Liver (tissue), 3 donors: Measurements from ENCODE around the gene MPZL2.

Source experiments
- GABPA ChIP-seq, 2 donors: IDR thresholded peaks in 1 of 2; conservative IDR thresholded peaks in 1 of 2; 2 replicates each; pipeline ENCODE4 v1.6.1; 2016; ENCODE audit warnings: antibody characterized with exemption in 2 of 2, mild to moderate bottlenecking in 1 of 2, moderate library complexity in 1 of 2
- HNF4A ChIP-seq, 2 donors: conservative IDR thresholded peaks; 2 replicates each; pipeline ENCODE4 v1.6.1; 2016; ENCODE audit warnings: antibody characterized with exemption in 2 of 2, mild to moderate bottlenecking in 2 of 2
- NR2F2 ChIP-seq: IDR thresholded peaks from 2 replicates; pipeline ENCODE4 v1.6.1; 2016; ENCODE audit warnings: antibody characterized with exemption
- RAD21 ChIP-seq, 2 donors: IDR thresholded peaks; 2 replicates each; pipeline ENCODE4 v1.6.1; 2016; ENCODE audit warnings: antibody characterized with exemption in 2 of 2, mild to moderate bottlenecking in 2 of 2
- SP1 ChIP-seq: IDR thresholded peaks from 2 replicates; pipeline ENCODE4 v1.6.1; 2018; ENCODE audit warnings: antibody characterized with exemption, mild to moderate bottlenecking
- TAF1 ChIP-seq: conservative IDR thresholded peaks from 2 replicates; pipeline ENCODE4 v1.6.1; 2016; ENCODE audit warnings: antibody characterized with exemption, mild to moderate bottlenecking
- YY1 ChIP-seq: IDR thresholded peaks from 2 replicates; pipeline ENCODE4 v1.6.1; 2016; ENCODE audit warnings: antibody characterized with exemption, mild to moderate bottlenecking
- TF ChIP-seq, protein P1 (sequence below): fragments of 150-350 bp; IDR thresholded peaks from 2 replicates; pipeline ENCODE4 v1.5.1; 2017; ENCODE audit warnings: improper control_type of control experiment, low read depth, low read length; ENCODE audit not compliant: missing input control
- TF ChIP-seq, protein P2 (sequence below): IDR thresholded peaks from 2 replicates; pipeline ENCODE4 v1.6.1; 2016; ENCODE audit warnings: antibody characterized with exemption, mild to moderate bottlenecking
- TF ChIP-seq, protein P3 (sequence below): IDR thresholded peaks from 2 replicates; pipeline ENCODE4 v1.6.1; 2016; ENCODE audit warnings: antibody characterized with exemption
- TF ChIP-seq, protein P4 (sequence below): IDR thresholded peaks from 2 replicates; pipeline ENCODE4 v1.6.1; 2016; ENCODE audit warnings: antibody characterized with exemption
- TF ChIP-seq, protein P5 (sequence below): IDR thresholded peaks from 2 replicates; pipeline ENCODE4 v1.6.1; 2016; ENCODE audit warnings: antibody characterized with exemption
- donor health status: healthy.
- donor health status: healthy.

DNA sequence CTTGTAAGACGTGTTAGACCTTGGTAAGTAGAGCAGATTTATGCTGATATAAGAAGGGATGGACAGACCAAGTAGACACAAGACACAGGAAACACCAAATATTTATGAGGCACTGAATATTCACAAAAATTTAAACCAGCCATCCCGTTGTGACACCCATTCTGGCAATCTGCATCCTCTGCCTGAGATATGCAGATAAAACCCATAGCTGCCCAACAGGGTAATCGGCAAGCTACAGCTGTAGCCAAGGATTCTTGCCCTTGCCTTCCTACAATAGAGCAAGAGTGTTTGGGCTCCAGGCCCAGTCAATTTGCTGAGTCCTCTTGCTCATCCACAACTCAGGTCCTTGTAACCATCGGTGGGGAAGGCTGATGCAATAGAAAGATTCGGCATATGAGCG, 18.5 kb upstream of the MPZL2 start:
- no peak for TF ChIP-seq HNF4A (conservative IDR thresholded peaks at IDR 0.05)
- no peak for TF ChIP-seq RAD21 (IDR thresholded peaks at IDR 0.05)
- TF ChIP-seq, protein P1, sequence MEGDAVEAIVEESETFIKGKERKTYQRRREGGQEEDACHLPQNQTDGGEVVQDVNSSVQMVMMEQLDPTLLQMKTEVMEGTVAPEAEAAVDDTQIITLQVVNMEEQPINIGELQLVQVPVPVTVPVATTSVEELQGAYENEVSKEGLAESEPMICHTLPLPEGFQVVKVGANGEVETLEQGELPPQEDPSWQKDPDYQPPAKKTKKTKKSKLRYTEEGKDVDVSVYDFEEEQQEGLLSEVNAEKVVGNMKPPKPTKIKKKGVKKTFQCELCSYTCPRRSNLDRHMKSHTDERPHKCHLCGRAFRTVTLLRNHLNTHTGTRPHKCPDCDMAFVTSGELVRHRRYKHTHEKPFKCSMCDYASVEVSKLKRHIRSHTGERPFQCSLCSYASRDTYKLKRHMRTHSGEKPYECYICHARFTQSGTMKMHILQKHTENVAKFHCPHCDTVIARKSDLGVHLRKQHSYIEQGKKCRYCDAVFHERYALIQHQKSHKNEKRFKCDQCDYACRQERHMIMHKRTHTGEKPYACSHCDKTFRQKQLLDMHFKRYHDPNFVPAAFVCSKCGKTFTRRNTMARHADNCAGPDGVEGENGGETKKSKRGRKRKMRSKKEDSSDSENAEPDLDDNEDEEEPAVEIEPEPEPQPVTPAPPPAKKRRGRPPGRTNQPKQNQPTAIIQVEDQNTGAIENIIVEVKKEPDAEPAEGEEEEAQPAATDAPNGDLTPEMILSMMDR, result no peak
- TF ChIP-seq, protein P2, sequence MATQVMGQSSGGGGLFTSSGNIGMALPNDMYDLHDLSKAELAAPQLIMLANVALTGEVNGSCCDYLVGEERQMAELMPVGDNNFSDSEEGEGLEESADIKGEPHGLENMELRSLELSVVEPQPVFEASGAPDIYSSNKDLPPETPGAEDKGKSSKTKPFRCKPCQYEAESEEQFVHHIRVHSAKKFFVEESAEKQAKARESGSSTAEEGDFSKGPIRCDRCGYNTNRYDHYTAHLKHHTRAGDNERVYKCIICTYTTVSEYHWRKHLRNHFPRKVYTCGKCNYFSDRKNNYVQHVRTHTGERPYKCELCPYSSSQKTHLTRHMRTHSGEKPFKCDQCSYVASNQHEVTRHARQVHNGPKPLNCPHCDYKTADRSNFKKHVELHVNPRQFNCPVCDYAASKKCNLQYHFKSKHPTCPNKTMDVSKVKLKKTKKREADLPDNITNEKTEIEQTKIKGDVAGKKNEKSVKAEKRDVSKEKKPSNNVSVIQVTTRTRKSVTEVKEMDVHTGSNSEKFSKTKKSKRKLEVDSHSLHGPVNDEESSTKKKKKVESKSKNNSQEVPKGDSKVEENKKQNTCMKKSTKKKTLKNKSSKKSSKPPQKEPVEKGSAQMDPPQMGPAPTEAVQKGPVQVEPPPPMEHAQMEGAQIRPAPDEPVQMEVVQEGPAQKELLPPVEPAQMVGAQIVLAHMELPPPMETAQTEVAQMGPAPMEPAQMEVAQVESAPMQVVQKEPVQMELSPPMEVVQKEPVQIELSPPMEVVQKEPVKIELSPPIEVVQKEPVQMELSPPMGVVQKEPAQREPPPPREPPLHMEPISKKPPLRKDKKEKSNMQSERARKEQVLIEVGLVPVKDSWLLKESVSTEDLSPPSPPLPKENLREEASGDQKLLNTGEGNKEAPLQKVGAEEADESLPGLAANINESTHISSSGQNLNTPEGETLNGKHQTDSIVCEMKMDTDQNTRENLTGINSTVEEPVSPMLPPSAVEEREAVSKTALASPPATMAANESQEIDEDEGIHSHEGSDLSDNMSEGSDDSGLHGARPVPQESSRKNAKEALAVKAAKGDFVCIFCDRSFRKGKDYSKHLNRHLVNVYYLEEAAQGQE, result no peak
- no peak for TF ChIP-seq YY1
- TF ChIP-seq NR2F2, result no peak
- TF ChIP-seq SP1, result no peak
- no peak for TF ChIP-seq GABPA (IDR thresholded peaks at IDR 0.05 in 1 of 2, conservative IDR thresholded peaks at IDR 0.05 in 1 of 2)
- TF ChIP-seq, protein P3, sequence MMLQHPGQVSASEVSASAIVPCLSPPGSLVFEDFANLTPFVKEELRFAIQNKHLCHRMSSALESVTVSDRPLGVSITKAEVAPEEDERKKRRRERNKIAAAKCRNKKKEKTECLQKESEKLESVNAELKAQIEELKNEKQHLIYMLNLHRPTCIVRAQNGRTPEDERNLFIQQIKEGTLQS, result no peak
- TF ChIP-seq TAF1, result no peak
- TF ChIP-seq, protein P4, sequence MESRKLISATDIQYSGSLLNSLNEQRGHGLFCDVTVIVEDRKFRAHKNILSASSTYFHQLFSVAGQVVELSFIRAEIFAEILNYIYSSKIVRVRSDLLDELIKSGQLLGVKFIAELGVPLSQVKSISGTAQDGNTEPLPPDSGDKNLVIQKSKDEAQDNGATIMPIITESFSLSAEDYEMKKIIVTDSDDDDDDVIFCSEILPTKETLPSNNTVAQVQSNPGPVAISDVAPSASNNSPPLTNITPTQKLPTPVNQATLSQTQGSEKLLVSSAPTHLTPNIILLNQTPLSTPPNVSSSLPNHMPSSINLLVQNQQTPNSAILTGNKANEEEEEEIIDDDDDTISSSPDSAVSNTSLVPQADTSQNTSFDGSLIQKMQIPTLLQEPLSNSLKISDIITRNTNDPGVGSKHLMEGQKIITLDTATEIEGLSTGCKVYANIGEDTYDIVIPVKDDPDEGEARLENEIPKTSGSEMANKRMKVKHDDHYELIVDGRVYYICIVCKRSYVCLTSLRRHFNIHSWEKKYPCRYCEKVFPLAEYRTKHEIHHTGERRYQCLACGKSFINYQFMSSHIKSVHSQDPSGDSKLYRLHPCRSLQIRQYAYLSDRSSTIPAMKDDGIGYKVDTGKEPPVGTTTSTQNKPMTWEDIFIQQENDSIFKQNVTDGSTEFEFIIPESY, result no peak
- TF ChIP-seq, protein P5, sequence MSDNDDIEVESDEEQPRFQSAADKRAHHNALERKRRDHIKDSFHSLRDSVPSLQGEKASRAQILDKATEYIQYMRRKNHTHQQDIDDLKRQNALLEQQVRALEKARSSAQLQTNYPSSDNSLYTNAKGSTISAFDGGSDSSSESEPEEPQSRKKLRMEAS, result no peak
